OCI-LY1 (cell line): ENCODE measurements around the gene PDE2A.

ENCODE experiments used
- H2AFZ ChIP-seq: fragments of 200-600 bp; sonication (generic), shearing (Covaris generic); 2 replicates; pipeline ENCODE4 v1.6.0; 2014; ENCODE audit warnings: antibody characterized with exemption, mild to moderate bottlenecking, low read length
- H3F3A ChIP-seq: fragments of 200-600 bp; sonication (generic), shearing (Covaris generic); 2 replicates; pipeline ENCODE4 v1.6.0; 2014; ENCODE audit warnings: mild to moderate bottlenecking, antibody characterized with exemption, low read length, moderate library complexity; ENCODE audit not compliant: insufficient read depth
- H3K27ac ChIP-seq: fragments of 200-600 bp; sonication (generic); 2 replicates; pipeline ENCODE4 v1.5.1; 2014; ENCODE audit warnings: low read length, mixed run types, mild to moderate bottlenecking, low read depth; ENCODE audit not compliant: poor library complexity, severe bottlenecking
- H3K27me3 ChIP-seq: fragments of 200-600 bp; sonication (generic); 2 replicates; pipeline ENCODE4 v1.6.0; 2014; ENCODE audit warnings: antibody characterized with exemption, mild to moderate bottlenecking, low read length, moderate library complexity; ENCODE audit not compliant: insufficient read depth
- H3K36me3 ChIP-seq: fragments of 200-600 bp; sonication (generic); 2 replicates; pipeline ENCODE4 v1.6.1; 2014; ENCODE audit warnings: mild to moderate bottlenecking, antibody characterized with exemption, low read length, moderate library complexity, mixed read lengths; ENCODE audit not compliant: insufficient read depth
- H3K4me1 ChIP-seq: fragments of 200-600 bp; sonication (generic); 2 replicates; pipeline ENCODE4 v1.5.1; 2014; ENCODE audit warnings: mild to moderate bottlenecking, low read length, moderate library complexity; ENCODE audit not compliant: insufficient read depth, severe bottlenecking
- H3K4me2 ChIP-seq: fragments of 200-600 bp; sonication (generic), shearing (Covaris generic); 2 replicates; pipeline ENCODE4 v1.6.1; 2014; ENCODE audit warnings: low read length
- H3K4me3 ChIP-seq: fragments of 200-600 bp; sonication (generic); 2 replicates; pipeline ENCODE4 v1.5.1; 2014; ENCODE audit warnings: low read length, low read depth, mild to moderate bottlenecking, mixed read lengths; ENCODE audit not compliant: poor library complexity, severe bottlenecking
- H3K79me2 ChIP-seq: fragments of 200-600 bp; shearing (Covaris generic); 2 replicates; pipeline ENCODE4 v1.6.1; 2016; ENCODE audit warnings: mixed run types, low read length, mixed read lengths; ENCODE audit not compliant: insufficient read depth
- H3K9ac ChIP-seq: fragments of 200-600 bp; sonication (generic), shearing (Covaris generic); 2 replicates; pipeline ENCODE4 v1.6.1; 2014; ENCODE audit warnings: mild to moderate bottlenecking, low read length, mixed read lengths
- H3K9me2 ChIP-seq: fragments of 200-600 bp; sonication (generic), shearing (Covaris generic); 2 replicates; pipeline ENCODE4 v1.6.1; 2014; ENCODE audit warnings: low read depth, mild to moderate bottlenecking, low read length, mixed read lengths
- H3K9me3 ChIP-seq: fragments of 200-600 bp; shearing (Covaris generic); 2 replicates; pipeline ENCODE4 v1.6.1; 2014; ENCODE audit warnings: low read length, mixed read lengths
- H4K20me1 ChIP-seq: fragments of 200-600 bp; sonication (generic), shearing (Covaris generic); 2 replicates; pipeline ENCODE4 v1.6.0; 2016; ENCODE audit warnings: mild to moderate bottlenecking, low read length; ENCODE audit not compliant: insufficient read depth
- CTCF ChIP-seq: fragments of 200-600 bp; sonication (generic), shearing (Covaris generic); IDR thresholded peaks from 2 replicates; pipeline ENCODE4 v1.5.1; 2017; ENCODE audit warnings: mild to moderate bottlenecking, antibody characterized with exemption, low read length, moderate library complexity, mixed read lengths
- EZH2 ChIP-seq: fragments of 200-600 bp; sonication (generic), shearing (Covaris generic); IDR thresholded peaks from 2 replicates; pipeline ENCODE4 v1.8.0; 2017; ENCODE audit warnings: borderline replicate concordance, mixed run types, mild to moderate bottlenecking, antibody characterized with exemption, low read length, moderate library complexity, mixed read lengths

Gene PDE2A

DNA sequence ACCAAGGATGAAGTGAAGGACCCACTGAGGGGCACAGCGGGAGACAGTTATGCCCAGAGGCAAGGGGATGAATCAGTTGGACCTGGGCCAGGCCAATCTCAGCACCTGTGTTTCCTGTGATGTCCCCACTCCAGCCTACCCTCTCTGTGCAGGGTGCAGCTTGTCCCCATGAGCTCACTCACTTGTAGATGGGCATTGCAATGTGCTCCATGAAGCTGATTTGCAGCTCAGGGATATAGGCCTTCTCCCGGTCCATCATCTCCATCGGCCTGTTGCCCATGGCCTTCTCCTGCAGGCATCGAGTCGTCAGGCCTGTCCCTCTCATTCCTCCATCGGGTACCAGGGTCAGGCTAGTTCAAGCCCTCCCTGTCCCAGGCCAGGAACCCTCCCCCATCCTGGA is 96.2 kb downstream of the PDE2A start:
- H3K36me3 ChIP-seq, result no peaks in the 10 kb centered on the region
- no peaks in the 10 kb centered on the region for H3K4me1 ChIP-seq
- H3K79me2 ChIP-seq, result no peaks in the 10 kb centered on the region
- no peak overlapping the region for H3K4me3 ChIP-seq
- H3K9me3 ChIP-seq, result no peaks in the 10 kb centered on the region
- TF ChIP-seq EZH2, result no peak
- TF ChIP-seq CTCF, result no peak
- H3F3A ChIP-seq, result no peaks in the 10 kb centered on the region
- no peak overlapping the region for H3K4me2 ChIP-seq
- no peak overlapping the region for H3K27ac ChIP-seq
- no peaks in the 10 kb centered on the region for H4K20me1 ChIP-seq
- H3K9ac ChIP-seq, result no peak overlapping the region
- no peaks in the 10 kb centered on the region for H3K9me2 ChIP-seq
- H3K27me3 ChIP-seq, result peaks cover 13% of the 10 kb centered on the region
- H2AFZ ChIP-seq, result no peak overlapping the region

GRCh38 chr11:72577271-72577721 is 96.9 kb downstream of the PDE2A start:
- no peak overlapping the region for H3K9ac ChIP-seq
- TF ChIP-seq CTCF, result no peak
- no peak for TF ChIP-seq EZH2
- H3K79me2 ChIP-seq, result no peaks in the 10 kb centered on the region

GRCh38 chr11:72576661-72577060 is 97.6 kb downstream of the PDE2A start:
- Histone ChIP-seq H3K9me2 (no peaks in the 10 kb centered on the region), H2AFZ (no peak overlapping the region), H4K20me1 (no peaks in the 10 kb centered on the region), H3F3A (no peaks in the 10 kb centered on the region), H3K27me3 (0 out of 2 replicates have a peak, but pooled peaks cover 4% of the 10 kb centered on the region), H3K4me3 (no peak overlapping the region), H3K4me2 (no peak overlapping the region), H3K27ac (no peak overlapping the region), H3K9ac (no peak overlapping the region), H3K4me1 (no peaks in the 10 kb centered on the region), H3K79me2 (no peaks in the 10 kb centered on the region), H3K36me3 (no peaks in the 10 kb centered on the region), H3K9me3 (no peaks in the 10 kb centered on the region)
- TF ChIP-seq CTCF (no peak), EZH2 (no peak)

More at GRCh38 chr11:72577271-72577721, 96.9 kb downstream of the PDE2A start:
- H2AFZ ChIP-seq, result no peak overlapping the region
- no peak overlapping the region for H3K4me3 ChIP-seq
- peaks cover 5% of the 10 kb centered on the region; the same call in 1 of the 2 replicates for H3K27me3 ChIP-seq
- no peaks in the 10 kb centered on the region for H3K4me1 ChIP-seq
- H3F3A ChIP-seq, result no peaks in the 10 kb centered on the region
- H3K4me2 ChIP-seq, result no peak overlapping the region
- H4K20me1 ChIP-seq, result no peaks in the 10 kb centered on the region
- H3K27ac ChIP-seq, result no peak overlapping the region
- no peaks in the 10 kb centered on the region for H3K9me3 ChIP-seq
- H3K9me2 ChIP-seq, result no peaks in the 10 kb centered on the region
- no peaks in the 10 kb centered on the region for H3K36me3 ChIP-seq
